ENCODE results near the gene FDXR. TPM values are rescaled to one million over a fixed set of nuclear protein-coding genes. Genes with fewer than 3 reads are reported as not detected.

The FDXR gene
- total RNA-seq, 6 experiments from 2014 or later = 7.7 to 18.7 (median 8.6) TPM

DNA sequence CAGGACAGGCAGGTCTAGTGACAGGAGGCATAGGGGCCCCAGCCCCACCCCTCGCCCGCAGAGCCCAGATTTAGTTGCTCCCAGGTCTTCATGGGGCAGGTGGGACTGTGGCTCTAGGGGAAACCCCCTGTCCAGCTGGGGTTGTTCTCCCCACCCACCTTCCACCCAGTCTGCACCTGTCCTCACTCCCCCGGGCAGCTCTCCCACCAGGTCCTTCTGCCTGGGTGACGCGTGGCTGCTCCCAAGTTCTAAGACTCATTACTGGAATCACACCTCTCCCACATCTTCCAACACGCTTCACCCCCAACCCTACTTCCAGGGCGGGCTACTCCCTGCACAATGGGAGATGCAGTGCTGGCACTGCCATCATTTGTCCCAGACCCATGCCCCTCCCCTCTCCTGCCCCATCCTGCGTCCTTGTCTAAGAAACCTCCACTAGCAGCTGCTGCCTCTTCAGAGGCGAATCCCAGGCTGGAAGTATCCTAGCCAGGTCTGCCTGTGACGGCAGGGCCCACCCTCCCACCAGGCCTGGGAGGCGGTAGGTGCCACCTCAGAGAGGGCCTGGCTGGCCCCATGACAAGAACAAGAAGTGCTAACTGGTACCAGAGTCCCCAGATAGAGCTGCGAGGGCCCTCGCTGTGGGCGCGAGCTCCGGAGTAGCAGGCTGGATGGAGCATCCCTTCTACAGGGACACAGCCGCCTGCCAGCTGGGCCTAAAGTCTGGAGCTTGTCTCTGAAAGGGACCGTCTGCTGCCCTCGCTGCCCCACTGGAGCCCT, 35.9 kb downstream of the FDXR start:
- DNase-seq (no peak), ATAC-seq (no peak)
- Histone ChIP-seq H3K27me3 (no peaks in the 10 kb centered on the region), H3K27ac (no peak overlapping the region), H3K36me3 (peaks cover 0 to 4% (median 0%) of the 10 kb centered on the region in 4 donors), H3K9me3 (no peaks in the 10 kb centered on the region), H3K4me1 (no peaks in the 10 kb centered on the region), H3K4me3 (no peak overlapping the region)
- 92% methylated on average over 12 of the region's 19 CpGs for WGBS (ENCODE audit: insufficient coverage, low coverage, low lambda C conversion rate, missing lambda C conversion rate)
- intact Hi-C loops (cut with DNase I) = no loop called here
- TF ChIP-seq, protein P1, sequence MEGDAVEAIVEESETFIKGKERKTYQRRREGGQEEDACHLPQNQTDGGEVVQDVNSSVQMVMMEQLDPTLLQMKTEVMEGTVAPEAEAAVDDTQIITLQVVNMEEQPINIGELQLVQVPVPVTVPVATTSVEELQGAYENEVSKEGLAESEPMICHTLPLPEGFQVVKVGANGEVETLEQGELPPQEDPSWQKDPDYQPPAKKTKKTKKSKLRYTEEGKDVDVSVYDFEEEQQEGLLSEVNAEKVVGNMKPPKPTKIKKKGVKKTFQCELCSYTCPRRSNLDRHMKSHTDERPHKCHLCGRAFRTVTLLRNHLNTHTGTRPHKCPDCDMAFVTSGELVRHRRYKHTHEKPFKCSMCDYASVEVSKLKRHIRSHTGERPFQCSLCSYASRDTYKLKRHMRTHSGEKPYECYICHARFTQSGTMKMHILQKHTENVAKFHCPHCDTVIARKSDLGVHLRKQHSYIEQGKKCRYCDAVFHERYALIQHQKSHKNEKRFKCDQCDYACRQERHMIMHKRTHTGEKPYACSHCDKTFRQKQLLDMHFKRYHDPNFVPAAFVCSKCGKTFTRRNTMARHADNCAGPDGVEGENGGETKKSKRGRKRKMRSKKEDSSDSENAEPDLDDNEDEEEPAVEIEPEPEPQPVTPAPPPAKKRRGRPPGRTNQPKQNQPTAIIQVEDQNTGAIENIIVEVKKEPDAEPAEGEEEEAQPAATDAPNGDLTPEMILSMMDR (IDR thresholded peaks at IDR 0.05) = no peak
- no peak for TF ChIP-seq POLR2A (IDR thresholded peaks at IDR 0.05)

DNA sequence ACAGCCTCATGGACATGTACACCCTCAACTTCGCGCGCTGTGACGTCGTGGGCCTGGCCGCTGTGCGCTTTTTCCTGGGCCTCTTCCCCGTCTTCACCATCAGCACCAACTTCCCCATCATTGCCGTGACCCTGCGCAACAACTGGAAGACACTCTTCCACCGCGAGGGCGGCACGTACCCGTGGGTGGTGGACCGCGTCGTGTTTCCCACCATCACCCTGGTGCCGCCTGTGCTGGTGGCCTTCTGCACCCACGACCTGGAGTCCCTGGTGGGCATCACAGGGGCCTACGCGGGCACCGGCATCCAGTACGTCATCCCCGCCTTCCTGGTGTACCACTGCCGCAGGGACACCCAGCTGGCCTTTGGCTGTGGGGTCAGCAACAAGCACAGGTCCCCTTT, 36.6 kb downstream of the FDXR start:
- intact Hi-C loops (cut with DNase I) = no loop called here
- no peak for DNase-seq
- Histone ChIP-seq H3K36me3 (peaks cover 0 to 4% (median 0%) of the 10 kb centered on the region in 4 donors), H3K27ac (no peak overlapping the region), H3K27me3 (no peaks in the 10 kb centered on the region), H3K9me3 (no peaks in the 10 kb centered on the region), H3K4me3 (no peak overlapping the region), H3K4me1 (no peaks in the 10 kb centered on the region)
- TF ChIP-seq POLR2A (IDR thresholded peaks at IDR 0.05) = no peak
- TF ChIP-seq, protein P1 (IDR thresholded peaks at IDR 0.05) = no peak
- ATAC-seq = no peak
- WGBS (ENCODE audit: insufficient coverage, low coverage, low lambda C conversion rate, missing lambda C conversion rate) = 94% methylated on average over 13 of the region's 26 CpGs

DNA sequence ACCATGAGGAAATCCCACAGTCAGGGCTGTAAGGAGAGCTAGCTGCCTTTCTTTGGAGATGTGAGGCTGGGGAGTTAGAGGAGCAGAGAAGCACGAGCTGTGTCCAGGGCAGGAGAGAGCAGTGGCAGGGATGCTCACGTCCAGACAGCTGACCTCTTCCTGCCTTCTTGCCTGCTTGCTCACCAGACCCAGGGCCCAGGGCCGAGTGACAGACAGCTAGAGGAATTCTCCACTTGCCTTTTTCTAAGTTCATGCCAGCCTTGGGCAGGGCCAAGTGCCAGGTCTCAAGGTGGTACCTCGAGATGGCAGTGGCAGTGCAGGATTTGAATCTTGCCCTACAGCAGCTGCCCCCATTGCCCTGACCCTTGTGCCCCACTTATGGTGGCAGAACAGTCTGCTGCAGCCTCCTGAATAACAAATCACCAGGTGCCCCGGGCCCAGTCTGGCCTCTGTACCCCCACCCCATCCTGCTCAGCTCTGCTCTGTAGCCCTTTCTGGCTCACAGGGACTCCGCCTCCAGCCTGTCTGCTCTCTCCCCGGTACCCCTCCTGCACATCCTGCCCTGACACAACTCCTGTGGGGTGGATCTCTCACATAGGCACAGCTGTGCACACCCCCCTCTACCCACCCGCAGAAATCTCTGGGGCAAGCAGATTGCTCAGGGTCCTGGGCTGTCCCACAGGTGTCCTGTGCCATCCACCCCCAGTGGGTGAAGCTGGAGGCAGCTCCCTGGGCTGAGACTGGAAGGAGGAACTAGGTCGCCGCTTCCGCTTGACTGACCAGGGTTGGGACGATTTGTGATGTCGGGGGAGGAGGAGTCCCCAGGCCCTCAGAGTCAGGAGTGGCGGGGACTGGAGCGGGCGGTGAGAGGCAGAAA, 39.1 kb downstream of the FDXR start:
- Histone ChIP-seq H3K27ac (no peak overlapping the region), H3K4me3 (no peak overlapping the region), H3K27me3 (no peaks in the 10 kb centered on the region), H3K36me3 (peaks cover 0 to 4% (median 0%) of the 10 kb centered on the region in 4 donors), H3K4me1 (no peaks in the 10 kb centered on the region), H3K9me3 (no peaks in the 10 kb centered on the region)
- peak; percentile 26 to 73 (median 46) for ATAC-seq
- peak in 2 of 3 donors; percentile 36 to 48 for DNase-seq
- intact Hi-C loops (cut with DNase I) = no loop called here
- WGBS (ENCODE audit: insufficient coverage, low coverage, low lambda C conversion rate, missing lambda C conversion rate) = 78% methylated on average over 6 of the region's 16 CpGs
- no peak for TF ChIP-seq POLR2A (IDR thresholded peaks at IDR 0.05)
- TF ChIP-seq, protein P1 (IDR thresholded peaks at IDR 0.05) = no peak

DNA sequence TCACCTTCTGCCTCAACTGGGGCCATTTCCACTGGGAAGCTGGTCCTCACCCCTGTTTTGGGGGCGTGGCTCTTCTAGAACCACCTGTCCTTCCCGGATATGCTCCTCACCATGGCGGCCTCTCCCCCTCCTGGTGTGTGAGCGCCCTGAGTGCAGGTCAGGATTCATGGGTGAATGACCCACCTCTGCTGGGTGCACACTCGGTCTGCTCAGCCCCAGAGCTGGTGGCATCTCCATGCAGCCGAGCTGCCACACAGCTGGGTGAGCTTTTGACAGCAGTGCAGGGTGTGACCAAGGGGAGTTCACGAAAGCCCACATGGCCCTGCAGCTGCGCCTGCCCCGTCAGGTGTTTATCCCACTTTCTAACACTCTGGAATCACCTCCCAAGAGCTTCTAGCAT, 40.4 kb downstream of the FDXR start:
- TF ChIP-seq, protein P1 (IDR thresholded peaks at IDR 0.05) = no peak
- no peak for TF ChIP-seq POLR2A (IDR thresholded peaks at IDR 0.05)
- no peaks in the 10 kb centered on the region for H3K27me3 ChIP-seq
- no peaks in the 10 kb centered on the region for H3K9me3 ChIP-seq
- ATAC-seq = no peak
- no peaks in the 10 kb centered on the region for H3K4me1 ChIP-seq
- intact Hi-C loops (cut with DNase I) = no loop called here
- H3K4me3 ChIP-seq = no peak overlapping the region
- WGBS (ENCODE audit: insufficient coverage, low coverage, low lambda C conversion rate, missing lambda C conversion rate) = 100% methylated on average over 2 of the region's 9 CpGs
- peak in 1 of 3 donors; percentile 37 for DNase-seq
- H3K36me3 ChIP-seq = peaks cover 0 to 4% (median 0%) of the 10 kb centered on the region in 4 donors
- no peak overlapping the region for H3K27ac ChIP-seq

Data from right lobe of liver (tissue), 6 donors.